ENCODE measurements around the gene TTC5. TPM values are rescaled to one million over a fixed set of nuclear protein-coding genes. Genes with fewer than 3 reads are reported as not detected.
"Not testable (repeated sequence)": the region's sequence is repeated elsewhere in the genome, so short reads cannot be mapped to it uniquely, and the experiment has no call there.

Gene TTC5
- total and polyA plus RNA-seq, 2 donors = 8.0 to 22.7 TPM

DNA sequence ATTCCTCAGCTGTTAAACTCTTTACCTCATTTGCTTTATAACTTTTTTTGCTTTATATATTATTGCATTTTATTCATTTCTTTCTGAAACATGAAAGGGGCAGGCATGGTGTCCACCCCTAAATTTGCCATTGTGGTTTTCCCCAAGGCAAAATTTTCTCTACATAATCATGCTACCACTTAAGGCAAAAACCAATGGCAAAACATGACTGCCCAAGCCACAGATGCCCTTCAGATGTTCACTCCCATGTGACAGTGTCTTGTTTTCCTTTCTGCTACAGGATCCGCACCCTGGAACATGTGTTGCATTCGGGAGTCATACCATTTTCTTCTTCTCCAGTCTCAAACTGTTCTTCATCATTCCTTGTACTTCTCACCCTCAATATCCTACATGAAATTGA lies 28.3 kb downstream of the TTC5 start:
- DNase-seq (ENCODE audit: extremely low spot score) = no peak
- 98% methylated on average over 2 of the region's 2 CpGs for whole genome bisulfite sequencing
- H3K27ac ChIP-seq (ENCODE audit: low read depth) = no peak overlapping the region
- H3K36me3 ChIP-seq (ENCODE audit: insufficient read depth) = no peaks in the 10 kb centered on the region
- no peaks in the 10 kb centered on the region for H3K4me1 ChIP-seq (ENCODE audit: insufficient read depth)
- H3K4me3 ChIP-seq (ENCODE audit: low read depth, low read length) = no peak overlapping the region

DNA sequence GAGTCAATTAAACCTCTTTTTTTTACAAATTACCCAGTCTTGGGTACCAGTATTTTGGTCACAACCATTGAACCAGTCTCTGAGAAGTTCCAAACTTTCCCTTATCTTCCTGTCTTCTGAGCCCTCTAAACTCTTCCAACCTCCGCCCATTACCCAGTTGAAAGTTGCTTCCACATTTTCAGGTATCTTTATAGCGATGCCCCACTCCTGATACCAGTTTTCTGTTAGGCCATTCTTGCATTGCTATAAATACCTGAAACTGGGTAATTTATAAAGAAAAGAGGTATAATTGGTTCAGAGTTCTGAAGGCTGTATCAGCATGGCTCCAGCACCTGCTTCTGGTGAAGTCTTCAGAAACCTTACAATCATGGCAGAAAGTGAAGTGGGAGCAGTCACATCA lies 31.7 kb downstream of the TTC5 start:
- WGBS = 99% methylated on average over 2 of the region's 2 CpGs
- H3K27ac ChIP-seq (ENCODE audit: low read depth) = no peak overlapping the region
- no peaks in the 10 kb centered on the region for H3K36me3 ChIP-seq (ENCODE audit: insufficient read depth)
- H3K4me3 ChIP-seq (ENCODE audit: low read depth, low read length) = no peak overlapping the region
- H3K4me1 ChIP-seq (ENCODE audit: insufficient read depth) = no peaks in the 10 kb centered on the region
- no peak for DNase-seq (ENCODE audit: extremely low spot score)

DNA sequence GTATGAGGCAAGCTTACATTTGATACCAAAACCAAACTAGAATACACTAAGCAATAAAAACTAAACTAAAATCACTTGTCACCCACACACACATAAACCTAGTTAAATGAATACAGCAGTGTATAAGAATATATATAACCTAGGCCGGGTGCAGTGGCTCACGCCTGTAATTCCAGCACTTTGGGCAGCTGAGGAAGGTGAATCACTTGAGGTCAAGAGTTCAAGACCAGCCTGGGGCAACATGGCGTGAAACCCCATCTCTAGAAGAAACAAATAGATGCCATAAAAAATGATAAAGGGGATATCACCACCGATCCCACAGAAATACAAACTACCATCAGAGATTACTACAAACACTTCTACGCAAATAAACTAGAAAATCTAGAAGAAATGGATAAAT lies 41.4 kb downstream of the TTC5 start:
- H3K36me3 ChIP-seq (ENCODE audit: insufficient read depth); H3K4me3 ChIP-seq (ENCODE audit: low read depth, low read length); H3K27ac ChIP-seq (ENCODE audit: low read depth); DNase-seq (ENCODE audit: extremely low spot score); H3K4me1 ChIP-seq (ENCODE audit: insufficient read depth): not testable (repeated sequence)
- WGBS = 92% methylated on average over 5 of the region's 5 CpGs

DNA sequence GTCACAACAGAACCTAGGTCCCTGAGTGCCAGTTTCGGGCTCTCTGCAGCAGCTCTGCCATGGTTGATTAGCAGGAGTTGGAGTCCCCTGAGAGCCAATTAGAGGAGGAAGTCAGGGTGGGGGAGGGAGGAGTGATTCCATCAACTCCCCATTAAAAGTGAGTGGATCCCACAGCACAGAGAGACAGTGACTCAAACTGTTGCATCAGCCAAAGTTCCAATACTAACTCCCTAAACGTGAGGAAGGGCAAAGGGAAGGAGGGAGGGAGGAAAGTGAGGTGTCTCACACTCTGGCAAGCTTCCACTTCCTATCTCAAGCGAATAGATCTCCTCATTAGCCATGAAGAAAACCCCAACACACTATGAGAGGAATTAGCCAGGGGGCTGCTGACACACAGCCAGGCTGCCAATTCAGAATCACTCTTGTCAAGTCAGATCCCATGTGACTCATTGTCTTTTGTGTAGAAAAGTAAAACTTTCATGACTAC lies 43.1 kb downstream of the TTC5 start:
- 48% methylated on average over 3 of the region's 3 CpGs for WGBS
- no peak for DNase-seq (ENCODE audit: extremely low spot score)
- Histone ChIP-seq H3K27ac (ENCODE audit: low read depth) (no peak overlapping the region), H3K4me1 (ENCODE audit: insufficient read depth) (no peaks in the 10 kb centered on the region), H3K4me3 (ENCODE audit: low read depth, low read length) (no peak overlapping the region), H3K36me3 (ENCODE audit: insufficient read depth) (no peaks in the 10 kb centered on the region)

DNA sequence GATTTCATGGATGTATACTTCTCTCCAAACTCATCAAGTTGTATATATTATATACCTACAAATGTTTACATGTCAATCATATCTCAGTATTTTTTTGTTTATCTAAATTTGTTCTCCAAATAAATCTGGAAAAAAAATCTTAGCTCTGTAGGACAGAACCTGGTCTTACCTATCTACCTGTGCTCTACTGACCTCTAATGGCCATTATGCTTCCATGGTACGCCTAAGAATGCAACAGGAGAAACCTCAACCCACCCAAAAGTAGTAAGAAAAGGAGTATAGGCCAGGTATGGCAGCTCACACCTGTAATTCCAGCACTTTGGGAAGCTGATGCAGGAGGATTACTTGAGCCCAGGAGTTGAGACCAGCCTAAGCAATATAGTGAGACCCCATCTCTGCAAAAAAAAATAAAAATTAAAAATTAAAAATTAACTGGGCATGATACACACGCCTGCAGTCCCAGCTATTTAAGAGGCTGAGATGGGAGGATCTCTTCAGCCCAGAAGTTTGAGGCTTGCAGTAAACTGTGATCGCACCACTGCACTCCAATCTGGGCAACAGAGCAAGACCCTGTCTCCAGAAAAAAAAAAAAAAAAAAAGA lies 58.0 kb downstream of the TTC5 start:
- no peak for DNase-seq (ENCODE audit: extremely low spot score)
- WGBS = 61% methylated on average over 3 of the region's 3 CpGs
- H3K27ac ChIP-seq (ENCODE audit: low read depth) = no peak overlapping the region
- H3K4me3 ChIP-seq (ENCODE audit: low read depth, low read length) = no peak overlapping the region
- H3K4me1 ChIP-seq (ENCODE audit: insufficient read depth) = no peaks in the 10 kb centered on the region
- no peaks in the 10 kb centered on the region for H3K36me3 ChIP-seq (ENCODE audit: insufficient read depth)

Small RNAs within 50 kb of the gene (small RNA-seq; reads per million reads assigned to genes)
- gene SNORA79B = 0.98 reads per million, percentile 74 among the genes with 10 or more reads in this experiment
- gene SNORD126 = 416 reads per million, percentile 98 among the genes with 10 or more reads in this experiment

Other genes with a start within 250 kb of the TTC5 start
- not detected for gene OR4L1, start 245.9 kb downstream of the TTC5 start, total RNA-seq
- not detected for gene OR4L1, start 245.9 kb downstream of the TTC5 start, polyA plus RNA-seq
- gene OR4K17, start 195.2 kb downstream of the TTC5 start, total RNA-seq = not detected
- gene OR4K17, start 195.2 kb downstream of the TTC5 start, polyA plus RNA-seq = not detected
- gene OR4N5, start 167.1 kb downstream of the TTC5 start, total RNA-seq = not detected
- not detected for gene OR4N5, start 167.1 kb downstream of the TTC5 start, polyA plus RNA-seq
- gene OR11G2, start 115.1 kb downstream of the TTC5 start, total RNA-seq = not detected
- gene OR11G2, start 115.1 kb downstream of the TTC5 start, polyA plus RNA-seq = not detected
- not detected for gene OR11H6, start 82.2 kb downstream of the TTC5 start, total RNA-seq
- gene OR11H6, start 82.2 kb downstream of the TTC5 start, polyA plus RNA-seq = not detected
- gene OR11H7, start 77.0 kb downstream of the TTC5 start, total RNA-seq = not detected
- not detected for gene OR11H7, start 77.0 kb downstream of the TTC5 start, polyA plus RNA-seq
- not detected for gene OR11H4, start 66.7 kb downstream of the TTC5 start, total RNA-seq
- gene OR11H4, start 66.7 kb downstream of the TTC5 start, polyA plus RNA-seq = not detected
- gene CCNB1IP1, start 27.3 kb upstream of the TTC5 start, total RNA-seq = 81.9 TPM
- gene CCNB1IP1, start 27.3 kb upstream of the TTC5 start, polyA plus RNA-seq = 63.5 TPM
- 13.5 TPM for gene PARP2, start 37.7 kb upstream of the TTC5 start, total RNA-seq
- gene PARP2, start 37.7 kb upstream of the TTC5 start, polyA plus RNA-seq = 16.0 TPM
- 17.4 TPM for gene TEP1, start 107.5 kb upstream of the TTC5 start, total RNA-seq
- 16.2 TPM for gene TEP1, start 107.5 kb upstream of the TTC5 start, polyA plus RNA-seq
- 0.69 TPM for gene KLHL33, start 130.2 kb upstream of the TTC5 start, total RNA-seq
- 0.42 TPM for gene KLHL33, start 130.2 kb upstream of the TTC5 start, polyA plus RNA-seq
- gene OSGEP, start 148.9 kb upstream of the TTC5 start, total RNA-seq = 28.4 TPM
- gene OSGEP, start 148.9 kb upstream of the TTC5 start, polyA plus RNA-seq = 41.1 TPM
- gene APEX1, start 149.3 kb upstream of the TTC5 start, total RNA-seq = 21.2 TPM
- gene APEX1, start 149.3 kb upstream of the TTC5 start, polyA plus RNA-seq = 147 TPM
- gene PIP4P1, start 155.5 kb upstream of the TTC5 start, total RNA-seq = 11.9 TPM
- 40.8 TPM for gene PIP4P1, start 155.5 kb upstream of the TTC5 start, polyA plus RNA-seq
- 12.5 TPM for gene PNP, start 163.5 kb upstream of the TTC5 start, total RNA-seq
- gene PNP, start 163.5 kb upstream of the TTC5 start, polyA plus RNA-seq = 25.9 TPM
- not detected for gene RNASE10, start 199.6 kb upstream of the TTC5 start, total RNA-seq
- 0.20 TPM for gene RNASE10, start 199.6 kb upstream of the TTC5 start, polyA plus RNA-seq